OCI-LY7 (cell line): ENCODE results near the gene RARB. TPM values are rescaled to one million over a fixed set of nuclear protein-coding genes. Genes with fewer than 3 reads are reported as not detected.

Experiments used
- BruUV-seq: library from RNA; stranded (reverse); fragments of 400-500 nt; replicated peaks from 2 replicates; lab custom pipeline; 2021; lab: Mats Ljungman, UMichigan
- CTCF ChIA-PET: fragments of 300-600 bp; sonication (Branson Sonifier 250); formaldehyde crosslinking; loops from one replicate; lab custom pipeline; 2022; ENCODE audit warnings: antibody characterized with exemption; ENCODE audit not compliant: unreplicated experiment; lab: Charles Lee
- POLR2A ChIA-PET: fragments of 300-600 bp; sonication (Branson Sonifier 250); formaldehyde crosslinking; loops from one replicate; lab custom pipeline; 2022; ENCODE audit warnings: antibody characterized with exemption; lab: Charles Lee
- DNase-seq: peaks from one replicate; pipeline ENCODE4 v3.0.0-alpha.2; 2015; ENCODE audit warnings: low spot score
- H2AFZ ChIP-seq: fragments of 200-600 bp; sonication (generic), shearing (Covaris generic); 2 replicates; pipeline ENCODE4 v1.6.1; 2014; ENCODE audit warnings: mild to moderate bottlenecking, antibody characterized with exemption, low read length, moderate library complexity
- H3K27ac ChIP-seq: fragments of 200-600 bp; sonication (generic); 2 replicates; pipeline ENCODE4 v1.5.1; 2014; ENCODE audit warnings: mixed run types, low read depth, mild to moderate bottlenecking, moderate library complexity, low read length, inconsistent platforms; ENCODE audit not compliant: poor library complexity, severe bottlenecking
- H3K36me3 ChIP-seq: fragments of 200-600 bp; sonication (generic); 2 replicates; pipeline ENCODE4 v1.6.1; 2014; ENCODE audit warnings: mild to moderate bottlenecking, antibody characterized with exemption, low read length, moderate library complexity, mixed read lengths; ENCODE audit not compliant: insufficient read depth
- H3K4me1 ChIP-seq: fragments of 200-600 bp; sonication (generic); 2 replicates; pipeline ENCODE4 v1.5.1; 2014; ENCODE audit warnings: mild to moderate bottlenecking, low read length; ENCODE audit not compliant: insufficient read depth, poor library complexity, severe bottlenecking
- H3K4me2 ChIP-seq: fragments of 200-600 bp; sonication (generic); 2 replicates; pipeline ENCODE4 v1.6.1; 2014; ENCODE audit warnings: mild to moderate bottlenecking, low read length
- H3K4me3 ChIP-seq: fragments of 200-600 bp; sonication (generic); 2 replicates; pipeline ENCODE4 v1.5.1; 2014; ENCODE audit warnings: mild to moderate bottlenecking, low read depth, low read length; ENCODE audit not compliant: poor library complexity, severe bottlenecking
- H3K79me2 ChIP-seq: fragments of 200-600 bp; sonication (generic); 2 replicates; pipeline ENCODE4 v1.6.1; 2016; ENCODE audit warnings: low read depth, mild to moderate bottlenecking, low read length, moderate library complexity, mixed read lengths; ENCODE audit not compliant: insufficient read depth
- H3K9me2 ChIP-seq: fragments of 200-600 bp; sonication (generic); 2 replicates; pipeline ENCODE4 v1.6.1; 2016; ENCODE audit warnings: mild to moderate bottlenecking, low read length, mixed read lengths; ENCODE audit not compliant: insufficient read depth
- H3K9me3 ChIP-seq: fragments of 200-600 bp; sonication (generic); 2 replicates; pipeline ENCODE4 v1.6.1; 2014; ENCODE audit warnings: mild to moderate bottlenecking, mixed run types, low read length, mixed read lengths
- H4K20me1 ChIP-seq: fragments of 200-600 bp; sonication (generic); 2 replicates; pipeline ENCODE4 v1.6.1; 2014; ENCODE audit warnings: mild to moderate bottlenecking, antibody characterized with exemption, low read length, moderate library complexity, mixed read lengths; ENCODE audit not compliant: insufficient read depth
- CTCF ChIP-seq: fragments of 200-600 bp; sonication (generic); conservative IDR thresholded peaks from 2 replicates; pipeline ENCODE4 v1.5.1; 2014; ENCODE audit warnings: mild to moderate bottlenecking, antibody characterized with exemption, low read length, moderate library complexity, mixed read lengths
- EZH2phosphoT487 ChIP-seq: fragments of 200-600 bp; sonication (generic); IDR thresholded peaks from 2 replicates; pipeline ENCODE4 v1.6.1; 2018; ENCODE audit warnings: low read depth, borderline replicate concordance, mild to moderate bottlenecking, mixed run types, antibody characterized with exemption, low read length, moderate library complexity, mixed read lengths
- intact Hi-C: fragments of 100-400 bp; cut with micrococcal nuclease; formaldehyde crosslinking; loops from one replicate; pipeline ENCODE4 v1.10.0; 2022; ENCODE audit not compliant: unreplicated experiment
- total RNA-seq, 2 experiments: library from RNA; depleted of rRNA in 1 of 2; stranded (reverse); fragments of >200 nt in 1 of 2; shearing (Covaris generic) in 1 of 2; gene quantifications; 2 replicates each; pipeline ENCODE4 v1.2.3, GENCODE V29; 2014 to 2022

Gene RARB
- total RNA-seq, 2 experiments from 2014 or later, result not detected

DNA sequence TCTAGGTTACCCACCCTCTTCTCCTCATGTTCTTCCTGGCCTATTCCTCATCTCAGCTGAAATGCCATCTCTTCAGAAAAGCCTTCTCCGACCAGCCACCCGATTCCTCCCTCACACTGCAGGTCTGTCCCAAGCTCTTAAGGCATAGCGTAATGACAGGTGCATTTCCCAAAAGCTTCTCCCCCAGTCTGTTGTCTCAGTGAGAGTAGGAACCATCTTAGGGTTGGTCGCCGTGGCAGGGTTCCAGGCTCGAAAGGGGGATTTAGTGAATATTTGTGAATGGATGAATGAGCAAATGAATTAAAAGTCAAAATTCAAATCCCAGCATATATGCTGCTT lies 158.1 kb downstream of the RARB start:
- Histone ChIP-seq H3K27ac (no peak overlapping the region), H3K4me1 (no peaks in the 10 kb centered on the region), H3K4me2 (no peak overlapping the region), H3K79me2 (no peaks in the 10 kb centered on the region), H3K9me2 (no peaks in the 10 kb centered on the region), H4K20me1 (no peaks in the 10 kb centered on the region), H3K4me3 (no peak overlapping the region), H3K9me3 (no peaks in the 10 kb centered on the region), H2AFZ (no peak overlapping the region), H3K36me3 (no peaks in the 10 kb centered on the region)
- ChIA-PET POLR2A (interaction anchor here (0.5 kb wide), 1 partner anchor 16 kb away, joined by 3 read pairs; no protein-coding TSS in a partner anchor), CTCF (no interaction called here)
- intact Hi-C loops, result no loop called here
- no TSS peak for BruUV-seq
- no peak for DNase-seq
- TF ChIP-seq EZH2phosphoT487 (no peak), CTCF (no peak)

DNA sequence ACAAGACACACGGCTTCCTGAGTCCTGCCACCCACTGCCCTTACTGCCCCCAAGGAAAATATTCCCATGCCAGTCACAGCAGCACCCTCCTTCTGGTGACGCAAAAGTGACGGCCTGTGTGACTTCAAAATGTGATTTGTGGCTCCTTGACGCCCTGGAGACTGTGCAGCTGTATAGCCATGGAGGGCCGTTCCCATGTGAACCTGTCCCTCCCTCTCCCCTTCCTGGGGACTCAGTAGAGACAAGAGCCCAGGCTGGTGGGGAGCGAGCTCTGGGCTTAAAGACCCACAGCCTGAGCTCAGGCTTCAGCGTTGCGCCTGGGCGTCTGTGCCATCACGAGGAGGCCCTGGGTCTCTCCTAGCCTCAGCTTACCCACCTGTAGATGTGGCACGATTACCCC lies 158.5 kb downstream of the RARB start:
- no peaks in the 10 kb centered on the region for H3K79me2 ChIP-seq
- no peaks in the 10 kb centered on the region for H3K9me2 ChIP-seq
- no TSS peak for BruUV-seq
- POLR2A ChIA-PET, result interaction anchor here (0.5 kb wide), 1 partner anchor 16 kb away, joined by 3 read pairs; no protein-coding TSS in a partner anchor
- no peak overlapping the region for H3K4me3 ChIP-seq
- H3K27ac ChIP-seq, result no peak overlapping the region
- TF ChIP-seq EZH2phosphoT487 (no peak), CTCF (no peak)
- H4K20me1 ChIP-seq, result no peaks in the 10 kb centered on the region
- H3K9me3 ChIP-seq, result no peaks in the 10 kb centered on the region
- no peaks in the 10 kb centered on the region for H3K4me1 ChIP-seq
- intact Hi-C loops, result no loop called here
- no peak for DNase-seq
- CTCF ChIA-PET, result no interaction called here
- no peak overlapping the region for H2AFZ ChIP-seq
- H3K4me2 ChIP-seq, result no peak overlapping the region
- no peaks in the 10 kb centered on the region for H3K36me3 ChIP-seq

- Histone ChIP-seq H3K9me3 (no peaks in the 10 kb centered on the region), H3K4me3 (no peak overlapping the region), H3K9me2 (no peaks in the 10 kb centered on the region), H3K4me1 (no peaks in the 10 kb centered on the region), H2AFZ (no peak overlapping the region), H3K36me3 (no peaks in the 10 kb centered on the region), H4K20me1 (no peaks in the 10 kb centered on the region), H3K4me2 (no peak overlapping the region), H3K79me2 (no peaks in the 10 kb centered on the region), H3K27ac (no peak overlapping the region)
- DNase-seq, result no peak
- intact Hi-C loops, result no loop called here
- TF ChIP-seq EZH2phosphoT487, result no peak
- TF ChIP-seq CTCF, result no peak
- no TSS peak for BruUV-seq
- ChIA-PET CTCF (no interaction called here), POLR2A (interaction anchor here (0.6 kb wide), 1 partner anchor 59 kb away, joined by 4 read pairs; no protein-coding TSS in a partner anchor)
Measured at GRCh38 chr3:25587094-25587493, 159.0 kb downstream of the RARB start.
